ENCODE data around the gene C11orf87. TPM values are rescaled to one million over a fixed set of nuclear protein-coding genes. Genes with fewer than 3 reads are reported as not detected.

Gene C11orf87
- polyA plus RNA-seq (2012; rRNA removed), result 0.36 and 0.49 TPM in 2 replicates
- 0.51 and 0.56 TPM in 2 replicates for polyA plus RNA-seq (2012; cell fraction: cytosol; rRNA removed)
- polyA plus RNA-seq (2012; cell fraction: nucleus; rRNA removed), result 0.38 and 0.77 TPM in 2 replicates

DNA sequence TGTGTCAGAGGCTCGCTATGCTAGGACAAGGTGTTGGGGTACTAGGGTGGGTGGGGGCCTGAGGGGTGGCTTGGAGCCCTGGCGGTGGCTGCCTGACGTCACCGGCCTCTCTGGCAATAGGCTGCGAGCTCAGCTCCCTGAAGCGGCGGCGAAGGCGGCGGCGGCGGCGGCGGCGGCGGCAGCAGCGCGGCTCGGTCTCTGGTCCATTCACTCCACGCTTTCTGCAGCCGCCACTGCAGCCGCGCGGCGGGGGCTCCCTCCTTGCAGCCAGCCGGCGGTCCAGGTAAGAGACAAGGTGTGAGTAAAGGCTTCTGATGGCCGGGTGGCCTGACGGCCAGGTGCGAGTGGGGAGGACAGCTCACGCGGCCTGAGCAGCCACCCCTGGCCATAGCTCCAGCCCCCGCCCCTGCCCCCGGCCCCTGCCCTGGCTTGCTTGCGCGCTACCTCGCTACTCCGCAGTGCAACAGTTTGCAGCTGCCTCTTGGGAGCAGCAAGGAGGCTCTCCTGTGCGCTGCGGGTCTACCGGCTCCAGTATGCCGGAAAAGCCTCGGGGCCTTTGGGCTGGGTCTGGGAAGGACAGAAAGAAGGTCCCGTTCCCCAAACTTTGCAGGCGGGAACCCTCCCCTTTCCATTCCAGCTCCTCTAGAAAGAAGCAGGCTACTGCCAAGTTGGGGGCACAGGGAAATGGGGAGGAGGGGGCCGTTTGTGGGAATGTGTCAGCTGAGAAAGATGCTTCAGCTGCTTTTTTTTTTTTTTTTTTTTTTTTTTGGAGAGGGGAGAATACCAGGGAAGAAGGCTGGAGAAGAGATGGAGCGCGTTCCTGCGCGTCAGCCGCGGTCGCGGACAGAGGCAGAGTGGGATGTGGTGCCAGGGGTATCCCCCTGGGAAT, at the start of gene C11orf87:
Gene C11orf87 (plus strand): TSS at position 210 of the 889 bp plus-strand sequence. CDS start 1,444 bp downstream, outside the sequence.
- Histone ChIP-seq H3F3A (replicated peaks; ENCODE audit: insufficient read depth) (no peaks in the 10 kb centered on the region), H4K20me1 (ENCODE audit: insufficient read depth) (no peaks in the 10 kb centered on the region), H3K9me2 (no peaks in the 10 kb centered on the region), H3K9ac (peak within 1 kb of the TSS; percentile 23; the same call in 1 of the 2 replicates), H3K79me2 (ENCODE audit: insufficient read depth) (no peaks in the 10 kb centered on the region), H3K4me2 (peak within 1 kb of the TSS; percentile 86), H3K9me3 (no peaks in the 10 kb centered on the region), H3K27ac (ENCODE audit: low read depth in 2 of 2, low read length in 1 of 2) (no peak within 1 kb of the TSS), H3K4me3 (ENCODE audit: low read depth in 2 of 2, low read length in 1 of 2) (peak within 1 kb of the TSS; percentile 49 to 68), H3K4me1 (ENCODE audit: control insufficient read depth in 1 of 2, insufficient read depth in 2 of 2, low read depth in 1 of 2, low read length in 1 of 2) (peaks cover 5 to 16% of the 10 kb centered on the region in 2 experiments; a peak in 1 of 4 replicates), H3K27me3 (ENCODE audit: insufficient read depth) (no peaks in the 10 kb centered on the region), H2AFZ (ENCODE audit: low read depth) (peak within 1 kb of the TSS; percentile 82), H3K36me3 (replicated peaks in 1 of 2; ENCODE audit: control insufficient read depth in 1 of 2, insufficient read depth in 2 of 2, low read length in 1 of 2) (no peaks in the 10 kb centered on the region)
- CTCF ChIA-PET, result interaction anchor here (1.1 to 1.9 kb wide), 4 partner anchors 10 to 443 kb away, joined by 3 to 6 read pairs (median 4); no protein-coding TSS in a partner anchor
- POLR2A ChIA-PET, result interaction anchor here (0.6 kb wide), 1 partner anchor 177 kb away, joined by 3 read pairs; no protein-coding TSS in a partner anchor
- 9% methylated on average over 12 of the region's 54 CpGs for WGBS (ENCODE audit: low lambda C conversion rate)
- TF ChIP-seq NRF1 (IDR thresholded peaks at IDR 0.05; ENCODE audit: low read depth, low read length), result no peak
- DNase-seq, result peak; percentile 66

DNA sequence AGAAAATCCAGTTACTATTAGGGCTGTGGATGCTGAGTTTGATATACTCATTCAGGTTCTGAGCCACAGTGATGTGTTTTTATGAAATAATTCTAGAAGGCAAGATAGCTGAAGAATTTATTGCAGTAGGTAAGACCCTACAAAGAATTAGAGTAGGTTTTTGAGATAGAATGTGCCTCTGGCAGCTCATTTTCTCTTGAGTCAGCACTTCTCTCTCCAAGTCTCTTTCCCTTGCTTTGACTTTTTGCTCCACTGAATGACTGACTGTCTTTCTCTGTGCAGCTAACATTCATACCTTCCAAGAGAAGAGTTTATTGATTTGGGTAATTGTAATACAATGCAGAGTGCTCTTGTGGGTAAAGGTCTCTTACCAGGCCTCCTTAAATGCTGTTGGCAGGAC, 48.0 kb upstream of the C11orf87 start:
- no peaks in the 10 kb centered on the region for H3K27me3 ChIP-seq (ENCODE audit: insufficient read depth)
- H3F3A ChIP-seq (replicated peaks; ENCODE audit: insufficient read depth), result no peaks in the 10 kb centered on the region
- H3K4me2 ChIP-seq, result no peak overlapping the region
- peaks cover 0 to 5% of the 10 kb centered on the region in 2 experiments; a peak in 2 of 4 replicates for H3K4me1 ChIP-seq (ENCODE audit: control insufficient read depth in 1 of 2, insufficient read depth in 2 of 2, low read depth in 1 of 2, low read length in 1 of 2)
- no peak for DNase-seq
- H4K20me1 ChIP-seq (ENCODE audit: insufficient read depth), result no peaks in the 10 kb centered on the region
- TF ChIP-seq MXI1 (IDR thresholded peaks at IDR 0.05; ENCODE audit: low read depth, low read length), result no peak
- no peak for TF ChIP-seq USF1 (IDR thresholded peaks at IDR 0.05; ENCODE audit: borderline replicate concordance, low read depth)
- no peak for TF ChIP-seq SIN3A (IDR thresholded peaks at IDR 0.05; ENCODE audit: borderline replicate concordance, low read depth, low read length)
- TF ChIP-seq TEAD4 (IDR thresholded peaks at IDR 0.05; ENCODE audit: borderline replicate concordance, insufficient read depth), result no peak
- no peak for TF ChIP-seq JUND (IDR thresholded peaks at IDR 0.05)
- no peak overlapping the region for H3K27ac ChIP-seq (ENCODE audit: low read depth in 2 of 2, low read length in 1 of 2)
- POLR2A ChIA-PET, result no interaction called here
- H3K9me3 ChIP-seq, result no peaks in the 10 kb centered on the region
- H3K9ac ChIP-seq, result no peak overlapping the region
- no peak overlapping the region for H3K4me3 ChIP-seq (ENCODE audit: low read depth in 2 of 2, low read length in 1 of 2)
- no peaks in the 10 kb centered on the region for H3K36me3 ChIP-seq (replicated peaks in 1 of 2; ENCODE audit: control insufficient read depth in 1 of 2, insufficient read depth in 2 of 2, low read length in 1 of 2)
- H3K9me2 ChIP-seq, result no peaks in the 10 kb centered on the region
- CTCF ChIA-PET, result no interaction called here
- no peaks in the 10 kb centered on the region for H3K79me2 ChIP-seq (ENCODE audit: insufficient read depth)
- no peak overlapping the region for H2AFZ ChIP-seq (ENCODE audit: low read depth)

DNA sequence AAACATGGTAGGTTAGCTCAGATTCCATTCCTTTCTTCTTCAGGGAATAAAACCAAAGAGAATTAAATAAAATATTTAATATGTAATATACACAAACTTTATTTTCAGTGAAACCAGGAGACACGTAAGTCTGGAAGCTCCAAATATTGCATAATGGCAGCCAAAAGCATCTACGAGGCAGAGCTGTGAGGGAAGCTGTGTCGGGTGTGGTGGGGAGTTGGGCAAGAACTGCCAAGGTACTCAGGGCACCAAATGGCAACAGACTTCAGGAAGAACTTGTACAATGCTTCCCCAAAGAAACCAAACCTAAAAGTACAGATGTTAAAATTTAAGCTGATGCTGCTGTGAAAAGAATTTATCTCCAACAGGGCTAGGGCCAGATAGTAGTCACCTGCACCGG, 47.5 kb upstream of the C11orf87 start:
- POLR2A ChIA-PET, result no interaction called here
- Histone ChIP-seq H3K79me2 (ENCODE audit: insufficient read depth) (no peaks in the 10 kb centered on the region), H3K27me3 (ENCODE audit: insufficient read depth) (no peaks in the 10 kb centered on the region), H3F3A (replicated peaks; ENCODE audit: insufficient read depth) (no peaks in the 10 kb centered on the region), H3K4me2 (no peak overlapping the region), H3K4me3 (ENCODE audit: low read depth in 2 of 2, low read length in 1 of 2) (no peak overlapping the region), H3K9ac (no peak overlapping the region), H3K36me3 (replicated peaks in 1 of 2; ENCODE audit: control insufficient read depth in 1 of 2, insufficient read depth in 2 of 2, low read length in 1 of 2) (no peaks in the 10 kb centered on the region), H3K4me1 (ENCODE audit: control insufficient read depth in 1 of 2, insufficient read depth in 2 of 2, low read depth in 1 of 2, low read length in 1 of 2) (peaks cover 0 to 5% of the 10 kb centered on the region in 2 experiments; a peak in 2 of 4 replicates), H2AFZ (ENCODE audit: low read depth) (no peak overlapping the region), H4K20me1 (ENCODE audit: insufficient read depth) (no peaks in the 10 kb centered on the region), H3K27ac (ENCODE audit: low read depth in 2 of 2, low read length in 1 of 2) (no peak overlapping the region), H3K9me2 (no peaks in the 10 kb centered on the region), H3K9me3 (no peaks in the 10 kb centered on the region)
- DNase-seq, result no peak
- TF ChIP-seq NRF1 (IDR thresholded peaks at IDR 0.05; ENCODE audit: low read depth, low read length) (no peak), ELF1 (IDR thresholded peaks at IDR 0.05) (no peak), RAD21 (IDR thresholded peaks at IDR 0.05; ENCODE audit: low read length) (no peak), NFIC (IDR thresholded peaks at IDR 0.05; ENCODE audit: borderline replicate concordance) (no peak)
- TF ChIP-seq, protein P1, sequence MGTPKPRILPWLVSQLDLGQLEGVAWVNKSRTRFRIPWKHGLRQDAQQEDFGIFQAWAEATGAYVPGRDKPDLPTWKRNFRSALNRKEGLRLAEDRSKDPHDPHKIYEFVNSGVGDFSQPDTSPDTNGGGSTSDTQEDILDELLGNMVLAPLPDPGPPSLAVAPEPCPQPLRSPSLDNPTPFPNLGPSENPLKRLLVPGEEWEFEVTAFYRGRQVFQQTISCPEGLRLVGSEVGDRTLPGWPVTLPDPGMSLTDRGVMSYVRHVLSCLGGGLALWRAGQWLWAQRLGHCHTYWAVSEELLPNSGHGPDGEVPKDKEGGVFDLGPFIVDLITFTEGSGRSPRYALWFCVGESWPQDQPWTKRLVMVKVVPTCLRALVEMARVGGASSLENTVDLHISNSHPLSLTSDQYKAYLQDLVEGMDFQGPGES (IDR thresholded peaks at IDR 0.05; ENCODE audit: low read depth, low read length), result no peak
- WGBS (ENCODE audit: low lambda C conversion rate), result 67% methylated on average over 4 of the region's 4 CpGs
- CTCF ChIA-PET, result no interaction called here
